OCI-LY1 (cell line): ENCODE measurements around the gene DVL1.

Experiments used
- CTCF ChIP-seq: fragments of 200-600 bp; sonication (generic), shearing (Covaris generic); IDR thresholded peaks from 2 replicates; pipeline ENCODE4 v1.5.1; 2017; ENCODE audit warnings: mild to moderate bottlenecking, antibody characterized with exemption, low read length, moderate library complexity, mixed read lengths
- EZH2 ChIP-seq: fragments of 200-600 bp; sonication (generic), shearing (Covaris generic); IDR thresholded peaks from 2 replicates; pipeline ENCODE4 v1.8.0; 2017; ENCODE audit warnings: borderline replicate concordance, mixed run types, mild to moderate bottlenecking, antibody characterized with exemption, low read length, moderate library complexity, mixed read lengths

DNA sequence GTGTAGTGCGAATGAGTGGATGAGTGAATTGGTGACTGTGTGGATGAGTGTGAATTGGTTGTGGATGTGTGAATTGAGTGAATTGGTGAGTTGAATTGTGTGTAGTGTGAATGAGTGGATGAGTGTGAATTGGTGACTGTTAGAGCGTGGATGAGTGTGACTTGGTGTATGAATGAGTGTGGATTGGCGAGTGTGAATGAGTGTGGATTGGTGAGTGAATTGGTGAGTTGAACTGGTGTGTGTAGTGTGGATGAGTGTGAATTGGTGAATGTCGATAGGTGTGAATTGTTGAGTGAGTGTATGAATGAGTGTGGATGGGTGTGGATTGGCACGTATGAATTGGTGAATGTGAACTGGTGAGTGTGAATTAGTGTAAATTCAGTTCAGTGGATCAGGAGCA is 18.1 kb upstream of the DVL1 start:
- no peak for TF ChIP-seq CTCF
- TF ChIP-seq EZH2: no peak
